GM18870 (cell line): Measurements from ENCODE around the gene VPS16.

Experiments used
- ATAC-seq: cut with Tn5 transposase; IDR thresholded peaks from one replicate; pipeline ENCODE4 v1.9.1; 2021; ENCODE audit warnings: moderate library complexity; ENCODE audit not compliant: unreplicated experiment

Gene VPS16

GRCh38 chr20:2867081-2867864 is 26.7 kb downstream of the VPS16 start:
- ATAC-seq: no peak

- ATAC-seq: no peak
Measured at GRCh38 chr20:2869381-2869780, 28.8 kb downstream of the VPS16 start.

GRCh38 chr20:2871111-2871465 is 30.5 kb downstream of the VPS16 start:
- ATAC-seq: no peak

- ATAC-seq: no peak
Measured at GRCh38 chr20:2871661-2872458, 31.3 kb downstream of the VPS16 start.

GRCh38 chr20:2872459-2873009 is 32.0 kb downstream of the VPS16 start:
- ATAC-seq: peak; percentile 28

- peak; percentile 61 for ATAC-seq
Measured at GRCh38 chr20:2873010-2873746, 32.6 kb downstream of the VPS16 start, which contains the start of gene PTPRA. TSS of gene PTPRA (plus strand) at chr20:2873481. CDS start at chr20:2964278, 90,797 bp downstream.

- peak; percentile 16 for ATAC-seq
Measured at GRCh38 chr20:2873747-2874041, 33.1 kb downstream of the VPS16 start.

- no peak for ATAC-seq
Measured at GRCh38 chr20:2874456-2874855, 33.9 kb downstream of the VPS16 start.

GRCh38 chr20:2875690-2876203 is 35.2 kb downstream of the VPS16 start:
- ATAC-seq: no peak

- no peak for ATAC-seq
Measured at GRCh38 chr20:2878515-2878914, 38.0 kb downstream of the VPS16 start.

GRCh38 chr20:2879146-2879545 is 38.6 kb downstream of the VPS16 start:
- no peak for ATAC-seq

- no peak for ATAC-seq
Measured at GRCh38 chr20:2880650-2881049, 40.1 kb downstream of the VPS16 start.

- no peak for ATAC-seq
Measured at GRCh38 chr20:2883726-2884637, 43.4 kb downstream of the VPS16 start.

GRCh38 chr20:2887715-2888114 is 47.2 kb downstream of the VPS16 start:
- ATAC-seq: no peak

GRCh38 chr20:2888224-2888955 is 47.8 kb downstream of the VPS16 start:
- no peak for ATAC-seq

GRCh38 chr20:2889209-2889608 is 48.7 kb downstream of the VPS16 start:
- ATAC-seq: no peak

- no peak for ATAC-seq
Measured at GRCh38 chr20:2889797-2890196, 49.3 kb downstream of the VPS16 start.

- ATAC-seq: no peak
Measured at GRCh38 chr20:2890742-2891141, 50.2 kb downstream of the VPS16 start.

GRCh38 chr20:2891343-2891742 is 50.8 kb downstream of the VPS16 start:
- no peak for ATAC-seq
